Testis (tissue), 3 donors: ENCODE data around the gene COL13A1. TPM values are rescaled to one million over a fixed set of nuclear protein-coding genes. Genes with fewer than 3 reads are reported as not detected.

Experiments
- DNase-seq: peaks from one replicate; pipeline ENCODE4 v3.0.0-alpha.2; 2019
- H3K27ac ChIP-seq, 2 donors: fragments of 200-600 bp; sonication (generic); one replicate each; pipeline ENCODE4 v1.5.1; 2019
- H3K27me3 ChIP-seq: fragments of 200-600 bp; sonication (generic); one replicate; pipeline ENCODE4 v1.5.1; 2019
- H3K36me3 ChIP-seq: fragments of 200-600 bp; sonication (generic); one replicate; pipeline ENCODE4 v1.5.1; 2017; ENCODE audit warnings: low read depth; ENCODE audit errors: missing control alignments
- H3K4me1 ChIP-seq: fragments of 200-600 bp; sonication (generic); one replicate; pipeline ENCODE4 v1.5.1; 2019
- H3K4me3 ChIP-seq, 2 donors: fragments of 200-600 bp; sonication (generic); one replicate each; pipeline ENCODE4 v1.5.1; 2017 to 2019
- H3K9me3 ChIP-seq: fragments of 200-600 bp; sonication (generic); one replicate; pipeline ENCODE4 v1.5.1; 2017
- CTCF ChIP-seq, 3 experiments: fragments of 450-650 bp in 2 of 3; fragments of 200-600 bp in 1 of 3; sonication (generic) in 1 of 3; IDR thresholded peaks; one replicate each; pipeline ENCODE4 v1.5.1; 2016 to 2019; ENCODE audit warnings: antibody characterized with exemption in 3 of 3, mild to moderate bottlenecking in 2 of 3, moderate library complexity in 1 of 3
- POLR2A ChIP-seq: fragments of 450-650 bp; IDR thresholded peaks from one replicate; pipeline ENCODE4 v1.6.1; 2017; ENCODE audit warnings: antibody characterized with exemption, mild to moderate bottlenecking, moderate library complexity
- WGBS, 2 donors: methylation state at CpG; one replicate each; pipeline ENCODE4 v1.1.5; 2018; 5-methylcytosine and 5-hydroxymethylcytosine counted together
- intact Hi-C: fragments of 100-400 bp; cut with DNase I; formaldehyde crosslinking; loops from one replicate; pipeline ENCODE4 v1.15.1; 2023; ENCODE audit warnings: low total_unique reads
- polyA plus RNA-seq: library from polyadenylated mRNA; stranded (reverse); fragments of 350-450 nt; fragmentation: Illumina TruSeq; extraction: RNeasy Lipid Tissue Mini Kit (QIAGEN cat#74804); gene quantifications from one replicate; pipeline ENCODE4 v1.2.3, GENCODE V29; 2014; ENCODE audit warnings: low read depth, low replicate concordance; ENCODE audit not compliant: insufficient read depth
- total RNA-seq, 2 donors: library from RNA; depleted of rRNA; stranded (reverse); fragments of >200 nt; gene quantifications; one replicate each; pipeline ENCODE4 v1.2.3, GENCODE V29; 2016

Gene COL13A1
- total and polyA plus RNA-seq, 3 donors from 2014 or later = 0.94 to 2.5 (median 1.5) TPM

GRCh38 chr10:69853064-69853463 lies 51.4 kb downstream of the COL13A1 start:
- Histone ChIP-seq H3K9me3 (no peaks in the 10 kb centered on the region), H3K36me3 (no peaks in the 10 kb centered on the region), H3K27me3 (no peaks in the 10 kb centered on the region), H3K27ac (no peak overlapping the region), H3K4me1 (peaks cover 5% of the 10 kb centered on the region), H3K4me3 (no peak overlapping the region)
- TF ChIP-seq POLR2A (no peak), CTCF (IDR thresholded peaks at IDR 0.05) (no peak)
- DNase-seq = no peak
- 68 to 76% methylated on average over 7 of the region's 7 CpGs for WGBS, 2 donors
- intact Hi-C loops = no loop called here

GRCh38 chr10:69854511-69855345 lies 53.0 kb downstream of the COL13A1 start:
- H3K27ac ChIP-seq = no peak overlapping the region
- intact Hi-C loops = no loop called here
- H3K4me3 ChIP-seq = no peak overlapping the region
- no peaks in the 10 kb centered on the region for H3K27me3 ChIP-seq
- H3K4me1 ChIP-seq = peaks cover 5% of the 10 kb centered on the region
- WGBS, 2 donors = 86 to 90% methylated on average over 10 of the region's 10 CpGs
- H3K9me3 ChIP-seq = no peaks in the 10 kb centered on the region
- no peaks in the 10 kb centered on the region for H3K36me3 ChIP-seq
- no peak for DNase-seq
- no peak for TF ChIP-seq CTCF (IDR thresholded peaks at IDR 0.05)
- no peak for TF ChIP-seq POLR2A

- Histone ChIP-seq H3K4me1 (peaks cover 5% of the 10 kb centered on the region), H3K27me3 (no peaks in the 10 kb centered on the region), H3K4me3 (no peak overlapping the region), H3K9me3 (no peaks in the 10 kb centered on the region), H3K27ac (no peak overlapping the region), H3K36me3 (no peaks in the 10 kb centered on the region)
- 74 to 87% methylated on average over 6 of the region's 6 CpGs for WGBS, 2 donors
- TF ChIP-seq CTCF (IDR thresholded peaks at IDR 0.05) = no peak
- TF ChIP-seq POLR2A = no peak
- DNase-seq = no peak
- intact Hi-C loops = no loop called here
Measured at GRCh38 chr10:69855346-69856111, 53.8 kb downstream of the COL13A1 start.

GRCh38 chr10:69856601-69857166 lies 55.0 kb downstream of the COL13A1 start:
- DNase-seq = no peak
- no peaks in the 10 kb centered on the region for H3K9me3 ChIP-seq

More at GRCh38 chr10:69856601-69857166, 55.0 kb downstream of the COL13A1 start:
- H3K4me3 ChIP-seq = no peak overlapping the region
- 72 to 80% methylated on average over 7 of the region's 7 CpGs for WGBS, 2 donors
- no peak overlapping the region for H3K27ac ChIP-seq
- no peaks in the 10 kb centered on the region for H3K36me3 ChIP-seq
- peaks cover 5% of the 10 kb centered on the region for H3K4me1 ChIP-seq
- intact Hi-C loops = no loop called here
- no peaks in the 10 kb centered on the region for H3K27me3 ChIP-seq
- TF ChIP-seq POLR2A (no peak), CTCF (IDR thresholded peaks at IDR 0.05) (no peak)
